Mucosa of stomach (tissue), 1 donor: Measurements from ENCODE around the gene PAK3.

Source experiments
- H3K27me3 ChIP-seq: one replicate; pipeline ENCODE4 v1.7.0; 2013; ENCODE audit warnings: mild to moderate bottlenecking, low read length; ENCODE audit not compliant: control insufficient read depth, insufficient read depth
- H3K36me3 ChIP-seq: one replicate; pipeline ENCODE4 v1.7.0; 2013; ENCODE audit warnings: low read length; ENCODE audit not compliant: control insufficient read depth, insufficient read depth
- H3K4me1 ChIP-seq: one replicate; pipeline ENCODE4 v1.7.0; 2013; ENCODE audit warnings: mild to moderate bottlenecking, low read length; ENCODE audit not compliant: control insufficient read depth, insufficient read depth
- H3K4me3 ChIP-seq: one replicate; pipeline ENCODE4 v1.7.0; 2013; ENCODE audit warnings: low read length
- H3K9ac ChIP-seq: one replicate; pipeline ENCODE4 v1.7.0; 2013; ENCODE audit warnings: mild to moderate bottlenecking, low read length, moderate library complexity
- H3K9me3 ChIP-seq: one replicate; pipeline ENCODE4 v1.7.0; 2013; ENCODE audit warnings: mild to moderate bottlenecking, low read length, moderate library complexity; ENCODE audit not compliant: control insufficient read depth
- donor health status: Pancreatic carcinoma.

Gene PAK3

DNA sequence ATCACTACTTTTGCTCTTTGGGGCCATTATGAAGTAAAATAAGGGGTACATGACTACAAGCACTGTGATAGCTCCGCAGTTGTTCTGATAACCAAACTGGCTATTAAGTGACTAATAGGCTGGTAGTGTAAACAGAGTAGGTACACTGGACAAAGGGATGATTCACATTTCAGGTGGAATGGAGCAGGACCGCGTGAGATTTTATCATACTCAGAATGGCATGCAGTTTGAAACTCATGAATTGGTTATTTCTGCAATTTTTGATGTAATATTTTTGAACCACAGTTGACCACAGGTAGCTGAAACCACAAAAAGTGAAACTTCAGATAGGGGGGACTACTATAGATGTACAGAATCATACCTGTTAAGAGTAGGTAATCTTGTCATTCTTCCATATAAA is 55.8 kb downstream of the PAK3 start:
- Histone ChIP-seq H3K4me1 (no peaks in the 10 kb centered on the region), H3K36me3 (no peaks in the 10 kb centered on the region), H3K9ac (no peak overlapping the region), H3K9me3 (no peaks in the 10 kb centered on the region), H3K27me3 (no peaks in the 10 kb centered on the region), H3K4me3 (no peak overlapping the region)

GRCh38 chrX:111159232-111159631 is 63.2 kb downstream of the PAK3 start:
- Histone ChIP-seq H3K27me3 (no peaks in the 10 kb centered on the region), H3K36me3 (no peaks in the 10 kb centered on the region), H3K4me3 (no peak overlapping the region), H3K9ac (no peak overlapping the region), H3K9me3 (no peaks in the 10 kb centered on the region), H3K4me1 (no peaks in the 10 kb centered on the region)

DNA sequence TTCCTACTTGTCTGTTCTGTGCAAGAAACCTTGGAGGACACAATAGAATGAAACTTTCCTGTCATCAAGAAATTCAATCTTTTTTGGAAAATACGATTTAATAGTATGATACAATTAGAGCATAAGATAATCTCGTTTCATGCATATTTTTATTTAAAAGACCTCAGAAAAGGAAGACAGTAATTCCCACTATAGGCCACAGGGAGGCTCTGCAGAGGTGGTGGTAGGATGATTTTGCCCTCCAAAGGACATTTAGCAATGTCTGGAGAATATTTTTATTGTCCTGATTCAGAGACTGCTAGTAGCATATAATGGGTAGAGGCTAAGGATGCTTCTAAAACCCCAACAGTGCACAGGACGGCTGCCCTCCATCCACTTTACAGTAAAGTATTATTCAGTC is 68.7 kb downstream of the PAK3 start:
- Histone ChIP-seq H3K4me3 (no peak overlapping the region), H3K27me3 (no peaks in the 10 kb centered on the region), H3K9me3 (no peaks in the 10 kb centered on the region), H3K36me3 (no peaks in the 10 kb centered on the region), H3K9ac (no peak overlapping the region), H3K4me1 (peaks cover 8% of the 10 kb centered on the region)

- H3K27me3 ChIP-seq, result no peaks in the 10 kb centered on the region
- H3K36me3 ChIP-seq, result no peaks in the 10 kb centered on the region
- no peaks in the 10 kb centered on the region for H3K9me3 ChIP-seq
- H3K9ac ChIP-seq, result no peak overlapping the region
- no peak overlapping the region for H3K4me3 ChIP-seq
- peaks cover 11% of the 10 kb centered on the region for H3K4me1 ChIP-seq
Observed at GRCh38 chrX:111165902-111166301, 69.9 kb downstream of the PAK3 start.

DNA sequence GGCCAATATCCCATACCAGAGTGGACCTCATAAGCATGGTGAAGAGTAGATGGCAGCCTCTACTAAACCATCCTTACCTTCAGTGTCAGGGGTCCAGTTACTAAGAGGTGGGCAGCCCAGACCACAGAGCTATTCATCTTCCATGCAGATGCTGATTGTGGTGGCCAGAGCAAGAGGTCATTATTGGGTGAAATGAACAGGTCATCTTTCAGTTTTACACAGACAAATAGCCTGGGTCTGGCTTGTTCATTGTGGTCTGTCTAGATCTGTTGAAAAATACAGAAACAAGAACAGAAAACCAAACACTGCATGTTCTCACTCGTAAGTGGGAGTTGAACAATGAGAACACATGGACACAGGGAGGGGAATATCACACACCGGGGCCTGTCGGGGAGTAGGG is 71.3 kb downstream of the PAK3 start:
- H3K27me3 ChIP-seq, result no peaks in the 10 kb centered on the region
- H3K4me1 ChIP-seq, result peaks cover 11% of the 10 kb centered on the region
- H3K4me3 ChIP-seq, result no peak overlapping the region
- no peak overlapping the region for H3K9ac ChIP-seq
- H3K9me3 ChIP-seq, result no peaks in the 10 kb centered on the region
- no peaks in the 10 kb centered on the region for H3K36me3 ChIP-seq

DNA sequence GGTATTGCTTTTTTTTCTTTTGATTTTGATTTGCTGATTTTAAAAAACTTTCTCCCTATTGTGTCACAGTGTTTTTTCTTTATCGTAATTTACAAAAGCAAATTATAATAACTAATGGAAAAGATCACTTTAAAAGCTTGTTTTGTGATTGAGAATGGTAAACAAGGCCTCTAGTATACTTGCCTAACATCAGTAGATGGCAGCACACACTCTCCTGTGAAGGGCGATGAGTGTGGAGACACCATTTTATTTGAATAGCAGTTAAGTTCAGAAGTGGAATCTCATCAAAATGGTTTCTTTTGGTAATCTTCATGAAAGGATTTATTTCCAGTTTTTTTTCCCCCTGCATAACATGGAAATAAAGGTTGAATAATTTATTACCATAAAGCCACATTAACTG is 72.3 kb downstream of the PAK3 start:
- H3K4me1 ChIP-seq, result peaks cover 11% of the 10 kb centered on the region
- no peak overlapping the region for H3K4me3 ChIP-seq
- H3K9me3 ChIP-seq, result no peaks in the 10 kb centered on the region
- no peaks in the 10 kb centered on the region for H3K27me3 ChIP-seq
- H3K9ac ChIP-seq, result no peak overlapping the region
- H3K36me3 ChIP-seq, result no peaks in the 10 kb centered on the region

DNA sequence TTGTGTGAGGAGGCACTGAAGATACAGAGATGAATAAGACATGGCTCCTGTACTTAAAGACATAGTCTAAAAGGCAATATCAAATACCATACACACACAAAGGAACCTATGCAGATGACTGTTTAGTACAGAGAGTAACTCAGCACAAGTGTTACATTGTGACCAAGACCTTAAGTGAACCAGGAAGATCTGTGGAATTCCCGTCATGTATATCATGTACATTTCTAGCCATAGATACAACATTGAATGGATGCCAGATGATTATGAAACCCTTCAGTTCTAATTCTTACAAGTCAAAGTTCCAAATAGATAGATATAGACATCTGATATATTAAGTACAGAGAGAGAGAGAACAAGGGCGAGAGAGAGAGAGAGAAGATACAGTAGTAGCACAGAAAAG is 73.2 kb downstream of the PAK3 start:
- H3K9me3 ChIP-seq, result no peaks in the 10 kb centered on the region
- no peaks in the 10 kb centered on the region for H3K36me3 ChIP-seq
- no peak overlapping the region for H3K9ac ChIP-seq
- H3K4me3 ChIP-seq, result no peak overlapping the region
- H3K4me1 ChIP-seq, result peaks cover 11% of the 10 kb centered on the region
- no peaks in the 10 kb centered on the region for H3K27me3 ChIP-seq

DNA sequence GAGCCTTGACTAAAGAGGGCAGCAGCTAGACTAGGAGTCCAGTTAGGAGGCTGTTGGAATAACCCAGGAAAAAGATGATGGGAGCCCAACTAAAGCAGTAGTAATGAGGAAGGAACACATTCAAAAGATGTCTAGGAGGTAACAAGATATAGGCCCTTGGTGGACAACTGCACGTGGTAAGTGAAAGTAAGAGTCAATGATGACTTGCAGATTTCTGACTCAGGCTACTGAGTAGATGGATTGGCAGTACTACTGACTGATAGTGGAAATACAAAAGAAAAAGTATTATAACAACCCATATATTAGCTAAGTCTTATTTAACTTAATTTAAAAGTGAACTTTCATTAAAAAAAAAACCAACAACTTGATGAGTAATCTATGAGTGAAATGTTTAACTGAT is 74.0 kb downstream of the PAK3 start:
- Histone ChIP-seq H3K27me3 (no peaks in the 10 kb centered on the region), H3K4me1 (peaks cover 11% of the 10 kb centered on the region), H3K9ac (no peak overlapping the region), H3K4me3 (no peak overlapping the region), H3K36me3 (no peaks in the 10 kb centered on the region), H3K9me3 (no peaks in the 10 kb centered on the region)

DNA sequence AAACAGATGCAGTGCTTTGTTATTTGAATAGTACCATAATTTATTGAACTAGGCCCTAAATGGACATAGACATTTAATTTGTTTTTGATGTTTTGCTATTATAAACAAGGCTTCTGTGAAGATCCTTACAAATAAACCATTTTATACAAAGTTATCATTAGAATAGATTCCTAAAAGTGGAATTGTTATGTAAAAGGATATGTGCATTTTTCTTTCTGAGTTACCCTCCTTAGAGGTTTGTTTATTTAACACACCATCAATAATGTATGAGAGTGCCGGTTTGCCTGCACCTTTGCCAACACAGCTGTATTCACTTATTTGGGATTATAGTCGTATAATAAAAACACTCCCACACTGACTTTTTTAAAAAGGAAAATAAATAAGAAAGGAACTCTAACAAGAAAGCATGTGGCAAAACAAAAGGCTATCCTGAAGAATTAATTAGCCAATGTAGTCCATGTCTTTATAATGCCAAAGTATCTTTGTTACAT is 84.8 kb downstream of the PAK3 start:
- H3K9ac ChIP-seq, result no peak overlapping the region
- H3K4me1 ChIP-seq, result no peaks in the 10 kb centered on the region
- no peaks in the 10 kb centered on the region for H3K27me3 ChIP-seq
- no peak overlapping the region for H3K4me3 ChIP-seq
- H3K9me3 ChIP-seq, result no peaks in the 10 kb centered on the region
- no peaks in the 10 kb centered on the region for H3K36me3 ChIP-seq

GRCh38 chrX:111181951-111182350 is 86.0 kb downstream of the PAK3 start:
- no peaks in the 10 kb centered on the region for H3K36me3 ChIP-seq
- no peaks in the 10 kb centered on the region for H3K4me1 ChIP-seq
- no peaks in the 10 kb centered on the region for H3K9me3 ChIP-seq
- no peak overlapping the region for H3K9ac ChIP-seq
- no peaks in the 10 kb centered on the region for H3K27me3 ChIP-seq
- H3K4me3 ChIP-seq, result no peak overlapping the region

DNA sequence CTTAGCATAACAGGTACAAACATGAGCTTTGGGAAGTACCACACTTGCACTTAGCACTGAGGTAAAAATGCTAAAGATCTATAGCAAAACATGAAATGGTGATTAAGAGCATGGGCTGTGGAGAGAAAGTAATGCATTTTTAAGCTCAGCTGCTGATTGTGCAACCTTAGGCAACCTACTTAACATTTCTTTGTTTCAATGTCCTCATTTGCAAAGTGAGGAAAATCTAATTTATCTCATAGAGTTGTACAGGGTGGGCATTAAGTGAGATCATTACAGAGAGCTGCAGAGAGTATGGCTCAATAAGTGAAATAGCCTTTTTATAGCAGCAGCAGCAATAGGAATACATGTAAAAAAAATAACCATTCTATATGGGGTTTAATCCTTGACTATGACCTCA is 87.0 kb downstream of the PAK3 start:
- no peaks in the 10 kb centered on the region for H3K36me3 ChIP-seq
- H3K27me3 ChIP-seq, result no peaks in the 10 kb centered on the region
- H3K9me3 ChIP-seq, result no peaks in the 10 kb centered on the region
- no peaks in the 10 kb centered on the region for H3K4me1 ChIP-seq
- H3K9ac ChIP-seq, result no peak overlapping the region
- no peak overlapping the region for H3K4me3 ChIP-seq

- Histone ChIP-seq H3K4me3 (no peak overlapping the region), H3K9me3 (no peaks in the 10 kb centered on the region), H3K27me3 (no peaks in the 10 kb centered on the region), H3K4me1 (no peaks in the 10 kb centered on the region), H3K9ac (no peak overlapping the region), H3K36me3 (no peaks in the 10 kb centered on the region)
Observed at GRCh38 chrX:111191598-111191997, 95.6 kb downstream of the PAK3 start.

DNA sequence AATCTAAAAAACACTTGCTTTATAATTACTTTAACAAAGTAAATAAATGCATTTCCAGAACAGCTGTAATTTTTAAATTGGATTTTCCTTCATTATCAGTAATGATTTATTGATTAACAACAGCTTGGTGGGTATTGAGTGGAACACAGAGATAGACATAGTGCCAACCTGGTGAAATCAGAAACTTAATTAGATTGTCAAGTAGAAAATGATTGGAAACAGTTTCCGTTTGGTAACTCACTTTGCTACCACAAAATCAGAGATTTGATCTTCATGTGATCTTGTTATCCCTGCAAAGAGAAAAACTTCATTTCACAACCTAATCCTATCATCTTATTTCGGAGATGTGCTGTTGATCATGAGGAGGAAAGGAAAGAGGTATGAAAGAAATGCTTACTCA is 103.5 kb downstream of the PAK3 start:
- H3K27me3 ChIP-seq, result no peaks in the 10 kb centered on the region
- H3K4me1 ChIP-seq, result no peaks in the 10 kb centered on the region
- H3K9ac ChIP-seq, result no peak overlapping the region

More for the DNA sequence above, 103.5 kb downstream of the PAK3 start:
- no peaks in the 10 kb centered on the region for H3K9me3 ChIP-seq
- no peaks in the 10 kb centered on the region for H3K36me3 ChIP-seq
- no peak overlapping the region for H3K4me3 ChIP-seq
